IgD-negative memory B cell (primary cell): Measurements from ENCODE around the gene EFNB2. TPM values are rescaled to one million over a fixed set of nuclear protein-coding genes. Genes with fewer than 3 reads are reported as not detected.
A peak's percentile ranks its signal among the peaks of the same experiment; 100 is the strongest.

Experiments used
- H3K27ac Mint-ChIP-seq, 3 donors: one replicate each; pipeline ENCODE4 v1.8.0; 2020 to 2022; ENCODE audit warnings: mild to moderate bottlenecking in 3 of 3, mixed read lengths in 3 of 3, moderate library complexity in 1 of 3
- H3K27me3 Mint-ChIP-seq: one replicate; pipeline ENCODE4 v1.8.0; 2021; ENCODE audit warnings: mixed read lengths
- H3K36me3 Mint-ChIP-seq: one replicate; pipeline ENCODE4 v1.8.0; 2020; ENCODE audit warnings: mild to moderate bottlenecking, mixed read lengths
- H3K4me1 Mint-ChIP-seq, 3 donors: one replicate each; pipeline ENCODE4 v1.8.0; 2020 to 2022; ENCODE audit warnings: mixed read lengths in 3 of 3, mild to moderate bottlenecking in 1 of 3
- H3K4me3 Mint-ChIP-seq, 4 donors: one replicate each; pipeline ENCODE4 v1.8.0; 2020 to 2022; ENCODE audit warnings: mild to moderate bottlenecking in 4 of 4, mixed read lengths in 4 of 4, moderate library complexity in 3 of 4
- H3K9me3 Mint-ChIP-seq, 3 donors: one replicate each; pipeline ENCODE4 v1.8.0; 2020 to 2021; ENCODE audit warnings: mixed read lengths in 3 of 3, mild to moderate bottlenecking in 1 of 3
- polyA plus RNA-seq: library from polyadenylated mRNA; unstranded; fragments of 300-500 nt; fragmentation: Illumina TruSeq; gene quantifications from one replicate; pipeline ENCODE4 v1.2.3, GENCODE V29; 2021

EFNB2 gene
- polyA plus RNA-seq, 1 donor from 2014 or later = 0.10 TPM

GRCh38 chr13:106505295-106505694 lies 30.2 kb downstream of the EFNB2 start:
- H3K36me3 Mint-ChIP-seq = peaks cover 1% of the 10 kb centered on the region
- no peak overlapping the region for H3K4me3 Mint-ChIP-seq
- no peak overlapping the region for H3K27ac Mint-ChIP-seq
- peaks cover 0 to under 1% (median 0%) of the 10 kb centered on the region in 3 donors for H3K4me1 Mint-ChIP-seq
- H3K27me3 Mint-ChIP-seq = peaks cover 11% of the 10 kb centered on the region
- H3K9me3 Mint-ChIP-seq = no peaks in the 10 kb centered on the region

- H3K4me3 Mint-ChIP-seq = no peak overlapping the region
- peaks cover 0 to 6% (median 0%) of the 10 kb centered on the region in 3 donors for H3K4me1 Mint-ChIP-seq
- H3K27me3 Mint-ChIP-seq = peaks cover 14% of the 10 kb centered on the region
- H3K27ac Mint-ChIP-seq = no peak overlapping the region
- peaks cover 1% of the 10 kb centered on the region for H3K36me3 Mint-ChIP-seq
- H3K9me3 Mint-ChIP-seq = no peaks in the 10 kb centered on the region
These were observed 31.6 kb downstream of the EFNB2 start for GRCh38 chr13:106503730-106504453.

- Mint-ChIP-seq H3K36me3 (peaks cover 1% of the 10 kb centered on the region), H3K27me3 (peaks cover 14% of the 10 kb centered on the region), H3K4me1 (peaks cover 0 to 6% (median 0%) of the 10 kb centered on the region in 3 donors), H3K9me3 (no peaks in the 10 kb centered on the region), H3K4me3 (no peak overlapping the region), H3K27ac (no peak overlapping the region)
These were observed 32.2 kb downstream of the EFNB2 start for GRCh38 chr13:106503272-106503671.

GRCh38 chr13:106500445-106500844 lies 35.0 kb downstream of the EFNB2 start:
- Mint-ChIP-seq H3K27me3 (peaks cover 34% of the 10 kb centered on the region), H3K4me3 (no peak overlapping the region), H3K9me3 (no peaks in the 10 kb centered on the region), H3K4me1 (peaks cover 0 to 9% (median 5%) of the 10 kb centered on the region in 3 donors), H3K27ac (no peak overlapping the region), H3K36me3 (peaks cover 1% of the 10 kb centered on the region)

- Mint-ChIP-seq H3K4me3 (no peak overlapping the region), H3K36me3 (peaks cover 1% of the 10 kb centered on the region), H3K4me1 (peaks cover 0 to 9% (median 5%) of the 10 kb centered on the region in 3 donors), H3K9me3 (no peaks in the 10 kb centered on the region), H3K27me3 (peaks cover 35% of the 10 kb centered on the region), H3K27ac (no peak overlapping the region)
These were observed 35.6 kb downstream of the EFNB2 start for GRCh38 chr13:106499896-106500295.

- H3K27ac Mint-ChIP-seq = no peak overlapping the region
- H3K36me3 Mint-ChIP-seq = peaks cover 3% of the 10 kb centered on the region
- peaks cover 0 to 9% (median 5%) of the 10 kb centered on the region in 3 donors for H3K4me1 Mint-ChIP-seq
- H3K9me3 Mint-ChIP-seq = no peaks in the 10 kb centered on the region
- H3K27me3 Mint-ChIP-seq = peaks cover 39% of the 10 kb centered on the region
- no peak overlapping the region for H3K4me3 Mint-ChIP-seq
These were observed 36.3 kb downstream of the EFNB2 start for GRCh38 chr13:106499113-106499512.

- Mint-ChIP-seq H3K27me3 (peaks cover 45% of the 10 kb centered on the region), H3K27ac (no peak overlapping the region), H3K4me3 (no peak overlapping the region), H3K4me1 (peaks cover 5 to 13% (median 11%) of the 10 kb centered on the region in 3 donors), H3K9me3 (peaks cover 0 to 1% (median 0%) of the 10 kb centered on the region in 3 donors), H3K36me3 (peaks cover 3% of the 10 kb centered on the region)
These were observed 36.9 kb downstream of the EFNB2 start for GRCh38 chr13:106498571-106498970.

GRCh38 chr13:106498158-106498557 lies 37.3 kb downstream of the EFNB2 start:
- peaks cover 8 to 17% (median 15%) of the 10 kb centered on the region in 3 donors for H3K4me1 Mint-ChIP-seq
- H3K27ac Mint-ChIP-seq = no peak overlapping the region
- no peak overlapping the region for H3K4me3 Mint-ChIP-seq
- peaks cover 48% of the 10 kb centered on the region for H3K27me3 Mint-ChIP-seq
- peaks cover 0 to 2% (median 0%) of the 10 kb centered on the region in 3 donors for H3K9me3 Mint-ChIP-seq
- H3K36me3 Mint-ChIP-seq = peaks cover 3% of the 10 kb centered on the region

- H3K27ac Mint-ChIP-seq = no peak overlapping the region
- peaks cover 11 to 21% (median 15%) of the 10 kb centered on the region in 3 donors for H3K4me1 Mint-ChIP-seq
- H3K36me3 Mint-ChIP-seq = peaks cover 3% of the 10 kb centered on the region
- peaks cover 0 to 2% (median 0%) of the 10 kb centered on the region in 3 donors for H3K9me3 Mint-ChIP-seq
- H3K27me3 Mint-ChIP-seq = peaks cover 47% of the 10 kb centered on the region
- H3K4me3 Mint-ChIP-seq = no peak overlapping the region
These were observed 38.4 kb downstream of the EFNB2 start for GRCh38 chr13:106497079-106497478.

- peaks cover 3% of the 10 kb centered on the region for H3K36me3 Mint-ChIP-seq
- peaks cover 18 to 23% (median 23%) of the 10 kb centered on the region in 3 donors for H3K4me1 Mint-ChIP-seq
- peaks cover 50% of the 10 kb centered on the region for H3K27me3 Mint-ChIP-seq
- peak overlapping the region in 1 of 4 donors; percentile 3 for H3K4me3 Mint-ChIP-seq
- peaks cover 0 to 2% (median 0%) of the 10 kb centered on the region in 3 donors for H3K9me3 Mint-ChIP-seq
- no peak overlapping the region for H3K27ac Mint-ChIP-seq
These were observed 39.1 kb downstream of the EFNB2 start for GRCh38 chr13:106496072-106496997.

- peaks cover 22 to 32% (median 27%) of the 10 kb centered on the region in 3 donors for H3K4me1 Mint-ChIP-seq
- H3K36me3 Mint-ChIP-seq = peaks cover 3% of the 10 kb centered on the region
- H3K27ac Mint-ChIP-seq = no peak overlapping the region
- H3K4me3 Mint-ChIP-seq = no peak overlapping the region
- H3K27me3 Mint-ChIP-seq = peaks cover 48% of the 10 kb centered on the region
- H3K9me3 Mint-ChIP-seq = peaks cover 0 to 2% (median 0%) of the 10 kb centered on the region in 3 donors
These were observed 40.5 kb downstream of the EFNB2 start for GRCh38 chr13:106494936-106495335.

GRCh38 chr13:106494506-106494905 lies 41.0 kb downstream of the EFNB2 start:
- Mint-ChIP-seq H3K4me3 (no peak overlapping the region), H3K27ac (no peak overlapping the region)

GRCh38 chr13:106493533-106494220 lies 41.8 kb downstream of the EFNB2 start:
- peaks cover 24 to 32% (median 25%) of the 10 kb centered on the region in 3 donors for H3K4me1 Mint-ChIP-seq
- H3K27ac Mint-ChIP-seq = peak overlapping the region in 1 of 3 donors; percentile 33
- peak overlapping the region in 2 of 4 donors; percentile 49 to 79 for H3K4me3 Mint-ChIP-seq
- H3K36me3 Mint-ChIP-seq = peaks cover 4% of the 10 kb centered on the region
- peaks cover 0 to 2% (median 0%) of the 10 kb centered on the region in 3 donors for H3K9me3 Mint-ChIP-seq
- peaks cover 52% of the 10 kb centered on the region for H3K27me3 Mint-ChIP-seq

More at GRCh38 chr13:106494506-106494905, 41.0 kb downstream of the EFNB2 start:
- Mint-ChIP-seq H3K4me1 (peaks cover 22 to 32% (median 25%) of the 10 kb centered on the region in 3 donors), H3K27me3 (peaks cover 48% of the 10 kb centered on the region), H3K36me3 (peaks cover 3% of the 10 kb centered on the region), H3K9me3 (peaks cover 0 to 2% (median 0%) of the 10 kb centered on the region in 3 donors)
